Lung (tissue), 16 donors: ENCODE data around the gene C17orf107. TPM values are rescaled to one million over a fixed set of nuclear protein-coding genes. Genes with fewer than 3 reads are reported as not detected.

Experiments
- ATAC-seq: fragments of 200-7000 bp; cut with Tn5 transposase; one replicate; pipeline ENCODE4 v1.9.1; 2020; ENCODE audit warnings: moderate number of reproducible peaks; ENCODE audit not compliant: insufficient read depth, low FRiP score
- DNase-seq, 3 donors: peaks; one replicate each; pipeline ENCODE4 v3.0.0-alpha.2; 2013 to 2017
- H3K27ac ChIP-seq, 2 donors: one replicate each; pipeline ENCODE4 v1.5.1; 2013; ENCODE audit warnings: mild to moderate bottlenecking in 2 of 2, moderate library complexity in 2 of 2, control low read depth in 1 of 2, inconsistent platforms in 1 of 2, low read depth in 1 of 2, low read length in 1 of 2
- H3K27me3 ChIP-seq, 3 donors: one replicate each; pipeline ENCODE4 v1.5.1; 2013; ENCODE audit warnings: low read length in 2 of 3; ENCODE audit not compliant: control insufficient read depth in 3 of 3, insufficient read depth in 3 of 3
- H3K36me3 ChIP-seq, 4 donors: one replicate each; pipeline ENCODE4 v1.5.1; 2013; ENCODE audit warnings: low read length in 4 of 4, mild to moderate bottlenecking in 1 of 4, moderate library complexity in 1 of 4; ENCODE audit not compliant: control insufficient read depth in 4 of 4, insufficient read depth in 4 of 4
- H3K4me1 ChIP-seq, 5 donors: one replicate each; pipeline ENCODE4 v1.5.1; 2013; ENCODE audit warnings: low read length in 5 of 5, mild to moderate bottlenecking in 2 of 5, moderate library complexity in 1 of 5; ENCODE audit not compliant: control insufficient read depth in 5 of 5, insufficient read depth in 5 of 5
- H3K4me3 ChIP-seq: one replicate; pipeline ENCODE4 v1.5.1; 2013; ENCODE audit warnings: mild to moderate bottlenecking, control low read depth, moderate library complexity
- H3K9ac ChIP-seq, 2 donors: one replicate each; pipeline ENCODE4 v1.5.1; 2013; ENCODE audit warnings: low read length in 2 of 2, control low read depth in 1 of 2; ENCODE audit not compliant: insufficient read depth in 1 of 2
- H3K9me3 ChIP-seq, 4 donors: one replicate each; pipeline ENCODE4 v1.5.1; 2013; ENCODE audit warnings: low read length in 3 of 4, mild to moderate bottlenecking in 1 of 4, moderate library complexity in 1 of 4; ENCODE audit not compliant: control insufficient read depth in 4 of 4, insufficient read depth in 3 of 4
- WGBS, 2 donors: extraction: QIAGEN DNeasy Blood & Tissue Kit; methylation state at CpG; one replicate each; pipeline ENCODE4 v1.1.7; 2013; 5-methylcytosine and 5-hydroxymethylcytosine counted together
- long read RNA-seq, 5 donors: transcript quantifications; one replicate each; lab custom pipeline, GENCODE V29; 2026
- polyA plus RNA-seq, 2 donors: library from polyadenylated mRNA; stranded (reverse); fragments of 200-250 nt; gene quantifications; one replicate each; pipeline ENCODE4 v1.2.1, GENCODE V29; 2013
- total RNA-seq, 2 donors: library from RNA; depleted of rRNA in 1 of 2; stranded (reverse); fragments of >200 nt in 1 of 2; gene quantifications; one replicate each; pipeline ENCODE4 v1.2.1, GENCODE V29; 2014 to 2021
- TF ChIP-seq, protein P1 (sequence below): IDR thresholded peaks from 2 replicates; pipeline ENCODE4 v1.5.1; 2012; ENCODE audit warnings: mild to moderate bottlenecking; ENCODE audit errors: control extremely low read depth, extremely low read depth
- donor health status: control.
- donor health status: control.
- donor health status: Bipolar disorder and iron deficiency.
- donor health status: healthy.
- donor health status: DM: yes; HTN: yes; CAD: no.

Gene C17orf107
- total RNA-seq = 1 to 10 TPM; 2.8 to 4.5 TPM
- polyA plus RNA-seq = 1 to 10 TPM; 1.3 to 2.7 TPM
- long read RNA-seq, donor 1, partial matches to known transcripts = 0 of 1 reads
- long read RNA-seq, donor 1, other reads (novel, unspliced or antisense) = 0 of 1 reads
- long read RNA-seq, donor 2 = 0 reads
- long read RNA-seq, donor 3 = 0 reads
- long read RNA-seq, donor 4 = 0 reads
- long read RNA-seq, donor 5 = 0 reads

DNA sequence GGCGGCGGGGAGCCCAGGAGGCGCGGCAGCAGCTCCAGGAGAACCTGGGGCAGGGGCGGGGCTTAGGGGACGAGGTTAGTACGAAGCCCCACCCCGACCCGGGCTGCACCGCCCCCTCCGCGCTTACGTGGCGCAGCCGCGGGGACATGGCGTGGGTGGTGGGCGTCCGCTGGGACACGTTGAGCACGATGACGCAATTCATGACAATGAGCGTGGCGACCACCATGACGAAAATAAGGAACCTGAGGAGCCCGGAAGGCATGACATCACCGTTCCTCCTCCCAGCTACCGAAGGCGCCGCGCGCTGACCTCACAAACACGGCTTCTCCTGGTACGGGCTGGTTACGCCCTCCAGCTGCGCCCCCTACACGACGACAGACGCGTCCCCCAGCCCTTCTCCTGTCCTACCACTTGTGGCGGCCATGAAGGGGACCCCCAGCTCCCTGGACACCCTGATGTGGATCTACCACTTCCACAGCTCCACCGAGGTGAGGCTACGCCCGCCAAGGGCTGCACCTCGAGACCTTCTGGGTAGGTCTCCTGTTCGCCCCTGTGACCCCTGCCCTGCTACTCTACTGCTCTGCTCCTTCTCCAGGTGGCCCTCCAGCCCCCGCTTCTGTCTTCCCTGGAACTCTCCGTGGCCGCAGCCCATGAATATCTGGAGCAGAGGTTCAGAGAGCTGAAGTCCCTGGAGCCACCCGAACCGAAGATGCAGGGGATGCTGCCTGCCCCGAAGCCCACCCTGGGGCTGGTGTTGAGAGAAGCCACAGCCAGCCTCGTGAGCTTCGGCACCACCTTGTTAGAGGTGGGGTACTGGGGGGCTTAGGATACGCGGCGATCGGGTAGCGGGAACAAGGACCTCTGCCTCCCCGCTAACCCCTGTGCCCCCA is at the start of gene C17orf107:
Gene C17orf107, plus strand, starts transcription at position 196 of the 890 bp plus-strand sequence. Its CDS starts 227 bp downstream, at position 423.
- H3K36me3 ChIP-seq = peaks cover 0 to 28% (median 11%) of the 10 kb centered on the region in 4 donors
- DNase-seq (peak; percentile 68 to 80 (median 75)), ATAC-seq (peak; percentile 60)
- no peaks in the 10 kb centered on the region for H3K9me3 ChIP-seq
- H3K4me3 ChIP-seq = peak within 1 kb of the TSS; percentile 21
- H3K27ac ChIP-seq = no peak within 1 kb of the TSS
- H3K9ac ChIP-seq = peak within 1 kb of the TSS in 1 of 2 donors; percentile 70
- TF ChIP-seq, protein P1, sequence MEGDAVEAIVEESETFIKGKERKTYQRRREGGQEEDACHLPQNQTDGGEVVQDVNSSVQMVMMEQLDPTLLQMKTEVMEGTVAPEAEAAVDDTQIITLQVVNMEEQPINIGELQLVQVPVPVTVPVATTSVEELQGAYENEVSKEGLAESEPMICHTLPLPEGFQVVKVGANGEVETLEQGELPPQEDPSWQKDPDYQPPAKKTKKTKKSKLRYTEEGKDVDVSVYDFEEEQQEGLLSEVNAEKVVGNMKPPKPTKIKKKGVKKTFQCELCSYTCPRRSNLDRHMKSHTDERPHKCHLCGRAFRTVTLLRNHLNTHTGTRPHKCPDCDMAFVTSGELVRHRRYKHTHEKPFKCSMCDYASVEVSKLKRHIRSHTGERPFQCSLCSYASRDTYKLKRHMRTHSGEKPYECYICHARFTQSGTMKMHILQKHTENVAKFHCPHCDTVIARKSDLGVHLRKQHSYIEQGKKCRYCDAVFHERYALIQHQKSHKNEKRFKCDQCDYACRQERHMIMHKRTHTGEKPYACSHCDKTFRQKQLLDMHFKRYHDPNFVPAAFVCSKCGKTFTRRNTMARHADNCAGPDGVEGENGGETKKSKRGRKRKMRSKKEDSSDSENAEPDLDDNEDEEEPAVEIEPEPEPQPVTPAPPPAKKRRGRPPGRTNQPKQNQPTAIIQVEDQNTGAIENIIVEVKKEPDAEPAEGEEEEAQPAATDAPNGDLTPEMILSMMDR = no peak
- H3K27me3 ChIP-seq = peaks cover 0 to 43% (median 17%) of the 10 kb centered on the region in 3 donors
- 22 to 27% methylated on average over 57 to 60 of the region's 60 CpGs for WGBS, 2 donors
- H3K4me1 ChIP-seq = peaks cover 0 to 15% (median 9%) of the 10 kb centered on the region in 5 donors

DNA sequence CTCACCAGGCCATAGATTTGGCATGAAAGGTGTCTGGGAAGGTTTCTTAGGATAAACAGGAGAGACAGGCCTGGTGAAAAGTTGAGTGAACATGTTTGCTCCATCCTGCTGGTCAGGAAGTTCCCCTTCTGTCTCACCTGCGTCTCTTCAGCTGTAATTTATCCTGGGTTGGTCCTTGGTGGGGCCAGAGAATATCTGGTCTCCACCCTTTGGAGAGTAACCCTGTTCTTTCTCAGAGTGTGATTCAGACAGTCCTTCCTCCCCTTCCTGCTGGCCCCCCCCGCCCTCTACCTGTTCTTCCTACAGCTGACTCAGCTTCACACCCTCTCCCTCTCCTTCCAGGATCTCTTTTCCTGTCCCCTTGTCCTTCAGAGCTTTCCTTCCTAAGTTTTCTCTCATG is 49.1 kb upstream of the C17orf107 start:
- TF ChIP-seq, protein P1 = no peak
- H3K27me3 ChIP-seq = no peaks in the 10 kb centered on the region
- peaks cover 0 to 8% (median under 1%) of the 10 kb centered on the region in 4 donors for H3K36me3 ChIP-seq
- DNase-seq (no peak), ATAC-seq (no peak)
- H3K4me1 ChIP-seq = peaks cover 0 to 36% (median 3%) of the 10 kb centered on the region in 5 donors
- H3K27ac ChIP-seq = peak overlapping the region in 1 of 2 donors; percentile 65
- no peak overlapping the region for H3K4me3 ChIP-seq
- no peaks in the 10 kb centered on the region for H3K9me3 ChIP-seq
- H3K9ac ChIP-seq = no peak overlapping the region
- WGBS, 2 donors = 73 to 88% methylated on average over 2 of the region's 2 CpGs

DNA sequence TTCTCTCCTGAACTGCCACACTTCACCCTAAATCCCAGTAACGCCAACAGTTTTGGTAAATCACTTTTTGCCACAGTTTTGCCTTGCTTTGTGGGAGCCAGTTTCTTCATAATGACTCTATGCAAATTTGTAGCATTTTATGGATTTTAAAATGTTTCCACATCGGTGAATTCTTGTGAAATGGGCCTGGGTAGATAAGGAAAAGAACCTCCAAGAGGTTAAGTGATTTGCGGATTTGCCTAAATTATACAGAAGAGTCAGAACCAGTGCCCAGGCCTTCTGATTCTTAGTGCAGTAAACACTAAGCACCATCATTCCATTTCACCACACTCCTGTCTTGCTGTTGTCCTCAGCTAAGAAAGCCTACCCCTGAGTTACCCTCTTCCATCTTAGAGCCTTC is 48.3 kb upstream of the C17orf107 start:
- Histone ChIP-seq H3K9me3 (no peaks in the 10 kb centered on the region), H3K4me3 (no peak overlapping the region), H3K9ac (no peak overlapping the region), H3K4me1 (peaks cover 0 to 33% (median 3%) of the 10 kb centered on the region in 5 donors), H3K27ac (no peak overlapping the region), H3K27me3 (no peaks in the 10 kb centered on the region), H3K36me3 (peaks cover 0 to 7% (median under 1%) of the 10 kb centered on the region in 4 donors)
- ATAC-seq (no peak), DNase-seq (no peak)
- TF ChIP-seq, protein P1 = no peak
- 69 to 77% methylated on average over 3 of the region's 3 CpGs for WGBS, 2 donors
